GM18526 (cell line): Measurements from ENCODE around the gene PCIF1.

Source experiments
- POLR2A ChIP-seq: IDR thresholded peaks from 3 replicates; pipeline ENCODE4 v1.6.1; 2011; ENCODE audit not compliant: insufficient read length; ENCODE audit errors: extremely low read depth

The PCIF1 gene

GRCh38 chr20:45899046-45899835 lies 35.2 kb upstream of the PCIF1 start:
- no peak for TF ChIP-seq POLR2A

- TF ChIP-seq POLR2A, result no peak
Observed at GRCh38 chr20:45902199-45902701, 32.2 kb upstream of the PCIF1 start.

GRCh38 chr20:45904583-45905504 lies 29.6 kb upstream of the PCIF1 start:
- TF ChIP-seq POLR2A, result no peak

GRCh38 chr20:45905505-45906079 lies 28.9 kb upstream of the PCIF1 start:
- no peak for TF ChIP-seq POLR2A

DNA sequence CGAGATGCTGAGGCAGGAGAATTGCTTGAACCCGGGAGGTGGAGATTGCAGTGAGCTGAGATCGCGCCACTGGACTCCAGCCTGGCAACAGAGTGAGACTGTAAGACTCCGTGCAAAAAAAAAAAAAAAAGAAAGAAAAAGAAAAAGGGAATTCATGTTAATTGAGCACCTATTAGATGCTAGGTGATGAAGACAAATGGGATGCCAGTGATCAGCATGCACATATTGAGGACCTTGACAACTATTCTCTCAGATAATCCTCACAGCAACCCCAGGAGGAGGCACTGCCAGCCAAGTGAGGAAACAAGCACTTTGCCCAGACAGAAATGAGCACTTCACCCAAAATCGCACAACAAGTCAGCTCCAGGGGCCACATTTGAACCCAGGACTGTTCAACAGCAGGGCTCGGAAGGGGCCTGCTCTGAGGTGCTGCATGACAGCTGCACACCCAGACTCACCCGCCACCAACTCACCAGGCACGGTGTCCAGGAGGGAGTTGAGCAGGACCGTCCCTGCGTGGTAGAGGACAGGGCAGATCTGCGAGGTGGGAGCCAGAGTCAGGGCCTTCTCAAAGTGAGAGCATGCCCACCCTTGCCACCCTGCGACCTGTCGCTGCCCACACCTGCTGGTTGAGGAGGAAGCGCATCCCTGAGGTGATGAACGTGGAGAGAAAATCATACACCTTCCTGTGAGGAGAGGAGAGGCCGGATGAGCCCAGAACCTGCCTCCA lies 27.1 kb upstream of the PCIF1 start:
- no peak for TF ChIP-seq POLR2A

GRCh38 chr20:45908084-45908483 lies 26.4 kb upstream of the PCIF1 start:
- no peak for TF ChIP-seq POLR2A

DNA sequence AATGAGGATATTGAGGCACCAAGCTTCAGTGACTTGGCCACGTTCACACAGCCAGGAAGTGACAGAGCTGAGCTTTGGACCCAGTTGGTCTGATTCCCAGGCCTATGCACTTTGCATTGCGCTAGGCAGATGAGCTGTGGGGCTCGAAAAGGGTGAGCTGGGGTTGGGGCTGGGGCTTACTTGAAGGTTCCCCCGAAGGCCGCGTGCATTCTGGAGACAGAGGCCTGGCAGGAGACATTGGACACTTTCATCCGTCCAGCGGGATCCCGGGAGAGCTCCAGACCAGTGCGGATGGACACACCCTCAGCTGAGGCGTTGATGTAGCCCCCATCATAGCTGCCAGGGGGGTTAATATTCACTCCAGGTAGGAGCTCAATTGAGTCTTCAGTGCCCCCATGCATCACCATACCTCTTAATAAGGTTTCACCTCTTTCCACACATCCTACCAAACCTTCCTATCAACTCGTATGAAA lies 25.1 kb upstream of the PCIF1 start:
- TF ChIP-seq POLR2A, result no peak

DNA sequence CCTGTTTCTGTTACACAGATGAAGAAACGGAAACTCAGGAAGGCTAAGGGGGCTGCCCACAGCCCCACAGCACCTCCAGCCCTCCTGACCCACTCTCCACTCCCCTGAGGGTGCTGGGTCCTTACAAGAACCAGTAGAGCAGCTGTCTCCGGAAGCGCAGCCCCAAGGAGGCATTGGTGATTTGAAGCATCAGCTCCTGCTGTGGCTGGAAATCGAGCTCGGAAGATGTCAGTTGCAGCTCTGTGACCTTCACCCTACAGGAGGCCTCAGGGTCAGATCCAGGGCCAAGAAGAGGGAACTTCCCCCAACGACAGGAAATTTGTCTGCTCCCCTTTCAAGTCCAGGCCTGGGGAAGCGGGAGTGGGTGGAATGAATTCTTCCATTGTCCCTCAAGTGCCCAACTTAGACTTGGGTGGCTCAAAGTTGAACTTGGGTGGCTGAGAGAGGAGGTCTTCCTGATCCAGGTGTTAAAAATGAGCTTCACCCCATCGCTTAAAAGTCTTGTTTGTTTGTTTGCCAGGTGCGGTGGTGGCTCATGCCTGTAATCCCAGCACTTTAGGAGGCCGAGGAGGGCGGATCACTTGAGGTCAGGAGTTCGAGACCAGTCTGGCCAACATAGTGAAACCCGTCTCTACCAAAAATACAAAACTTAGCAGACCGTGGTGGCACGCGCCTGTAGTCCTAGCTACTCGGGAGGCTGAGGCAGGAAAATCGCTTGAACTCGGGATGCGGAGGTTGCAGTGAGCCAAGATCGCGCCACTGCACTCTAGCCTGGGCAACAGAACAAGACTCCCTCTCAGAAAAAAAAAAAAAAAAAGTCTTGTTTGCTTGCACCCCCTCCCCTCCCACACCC lies 24.4 kb upstream of the PCIF1 start:
- no peak for TF ChIP-seq POLR2A

- TF ChIP-seq POLR2A, result peak; percentile 64
Observed at GRCh38 chr20:45910670-45911485, 23.6 kb upstream of the PCIF1 start.

GRCh38 chr20:45911486-45912343 lies 22.8 kb upstream of the PCIF1 start, which contains the start of gene PLTP:
Gene PLTP, minus strand, starts transcription at chr20:45912155. Its CDS starts 703 bp downstream, at chr20:45911452.
- no peak for TF ChIP-seq POLR2A

GRCh38 chr20:45912344-45912682 lies 22.2 kb upstream of the PCIF1 start:
- no peak for TF ChIP-seq POLR2A

- TF ChIP-seq POLR2A, result no peak
Observed at GRCh38 chr20:45913116-45913515, 21.4 kb upstream of the PCIF1 start.
